ENCODE results near the gene TMEM132A.

Gene TMEM132A

DNA sequence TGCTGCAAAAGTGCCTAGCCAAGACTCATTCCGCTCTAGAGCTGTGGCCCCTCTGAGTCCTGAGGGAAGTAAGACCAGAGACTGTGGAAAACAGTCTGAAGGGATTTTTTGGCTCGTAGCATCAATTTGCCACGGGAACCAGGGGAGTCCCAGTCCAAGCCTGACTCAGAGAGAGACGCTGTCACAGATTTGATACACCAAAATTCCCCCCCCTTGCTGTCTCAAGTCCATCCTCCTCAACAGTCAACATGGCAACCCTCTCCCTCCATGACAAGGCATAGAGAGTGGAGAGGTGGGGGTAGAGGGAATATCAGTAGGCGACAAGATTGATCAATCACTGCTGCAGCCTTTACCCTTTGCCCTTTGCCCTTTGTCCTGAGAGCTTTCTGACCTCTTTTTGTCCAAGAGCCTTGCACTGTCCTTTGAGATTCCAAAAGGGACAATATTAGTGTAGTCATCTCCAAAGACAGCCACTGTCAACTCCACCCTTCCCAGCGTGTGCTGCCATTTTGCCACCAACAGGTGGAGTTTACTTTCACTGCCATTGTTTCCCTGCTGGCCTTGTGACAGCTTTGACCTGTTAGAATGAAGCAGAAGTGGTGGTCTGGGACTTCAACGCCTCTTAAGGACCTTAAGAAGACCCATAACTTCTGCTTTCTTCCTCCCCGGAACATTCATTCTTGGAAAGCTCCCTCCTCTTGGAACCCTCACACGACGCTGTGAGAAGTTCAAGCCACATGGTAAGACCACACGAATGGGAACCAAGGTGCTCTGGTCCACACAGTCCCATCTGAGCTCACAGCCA lies 20.4 kb downstream of the TMEM132A start:
- no peak for TF ChIP-seq ZNF274 (IDR thresholded peaks at IDR 0.05; ENCODE audit: low read depth, low read length)
- H3K4me3 ChIP-seq (ENCODE audit: low read length), result no peak overlapping the region

DNA sequence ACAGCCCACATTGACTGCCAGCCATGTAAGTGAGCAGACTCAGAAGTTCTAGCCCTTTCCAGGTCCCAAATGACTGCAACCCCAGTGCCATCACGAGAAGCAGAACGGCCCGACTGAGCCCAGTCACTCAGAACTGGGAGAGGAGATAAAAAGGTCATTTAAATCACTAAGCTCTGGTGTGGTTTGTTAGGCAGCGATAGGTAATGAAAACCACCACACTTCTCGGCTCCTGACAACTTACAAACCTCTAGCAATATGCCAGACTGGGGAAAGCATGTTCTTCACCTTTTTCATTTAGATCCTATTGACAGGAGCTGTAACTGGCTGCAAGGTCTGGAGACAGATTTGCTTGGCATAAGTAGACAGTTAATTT lies 21.0 kb downstream of the TMEM132A start:
- no peak overlapping the region for H3K4me3 ChIP-seq (ENCODE audit: low read length)
- TF ChIP-seq ZNF274 (IDR thresholded peaks at IDR 0.05; ENCODE audit: low read depth, low read length), result no peak

DNA sequence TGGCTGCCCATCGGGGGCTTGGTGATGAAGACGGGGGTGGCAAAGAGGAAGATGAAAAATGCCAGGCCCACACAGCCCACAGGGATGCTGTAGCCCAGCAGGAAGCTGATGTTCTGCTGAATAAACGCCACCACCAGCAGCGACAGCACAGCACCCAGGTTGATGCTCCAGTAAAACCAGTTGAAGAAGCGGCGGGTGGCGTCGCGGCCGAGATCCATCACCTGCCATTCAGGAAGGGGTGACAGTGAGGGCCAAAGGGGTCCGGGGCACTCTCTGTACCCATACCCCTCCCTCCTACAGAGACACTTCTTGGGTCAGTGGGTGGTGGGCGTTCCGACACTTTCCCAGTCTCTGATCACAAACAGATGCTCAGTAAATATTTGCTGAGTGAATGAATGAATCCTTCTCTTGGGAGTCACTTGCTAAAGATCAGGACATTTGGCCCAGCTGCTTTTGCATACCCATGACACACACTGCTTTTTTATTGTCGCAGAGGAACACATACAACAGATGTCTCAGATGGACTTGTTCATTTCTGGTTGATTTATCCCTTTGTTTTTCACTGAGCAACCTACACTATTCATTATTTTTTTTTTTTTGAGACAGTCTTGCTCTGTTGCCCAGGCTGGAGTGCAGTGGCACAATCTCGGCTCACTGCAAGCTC lies 22.5 kb downstream of the TMEM132A start:
- H3K4me3 ChIP-seq (ENCODE audit: low read length), result no peak overlapping the region
- no peak for TF ChIP-seq ZNF274 (IDR thresholded peaks at IDR 0.05; ENCODE audit: low read depth, low read length)

DNA sequence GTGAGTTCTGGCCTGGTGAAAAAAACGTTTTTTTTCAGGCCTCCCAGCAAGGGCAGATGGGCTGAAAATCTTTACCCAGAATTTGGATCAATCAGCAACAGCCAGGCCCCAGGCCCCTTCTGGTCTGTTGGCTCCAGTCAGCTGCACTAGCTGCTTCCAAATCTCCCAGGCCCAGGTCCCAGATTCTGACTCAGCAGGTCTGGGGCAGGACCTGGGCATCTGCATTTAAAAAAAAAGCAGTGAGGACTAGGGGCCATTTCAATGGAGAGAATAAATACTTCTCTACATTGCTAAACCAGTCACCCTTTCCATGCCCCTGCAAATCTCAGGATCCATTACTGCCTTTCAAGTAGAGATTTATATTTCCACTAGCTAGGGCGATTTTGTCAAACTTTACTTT lies 23.4 kb downstream of the TMEM132A start:
- TF ChIP-seq ZNF274 (IDR thresholded peaks at IDR 0.05; ENCODE audit: low read depth, low read length), result no peak
- no peak overlapping the region for H3K4me3 ChIP-seq (ENCODE audit: low read length)

DNA sequence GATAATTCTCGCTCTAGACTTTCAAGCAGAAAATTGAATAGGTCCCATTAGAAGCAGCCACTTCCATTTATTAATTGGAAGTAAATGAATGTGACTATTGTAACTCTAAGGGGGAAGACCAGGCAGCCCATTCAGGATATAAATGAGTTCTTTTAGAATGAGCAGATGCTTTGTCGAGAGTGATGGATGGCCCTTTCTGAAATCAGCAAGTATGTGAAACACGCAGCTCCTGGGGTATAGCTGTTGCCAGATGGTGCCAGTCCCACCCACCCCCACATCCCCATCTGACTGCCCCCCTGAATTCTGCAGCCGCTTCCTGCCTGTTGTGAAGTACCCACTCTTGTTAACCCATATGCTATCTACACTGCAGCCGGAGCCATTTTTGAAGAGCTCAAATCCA lies 24.0 kb downstream of the TMEM132A start:
- H3K4me3 ChIP-seq (ENCODE audit: low read length), result no peak overlapping the region
- TF ChIP-seq ZNF274 (IDR thresholded peaks at IDR 0.05; ENCODE audit: low read depth, low read length), result no peak

DNA sequence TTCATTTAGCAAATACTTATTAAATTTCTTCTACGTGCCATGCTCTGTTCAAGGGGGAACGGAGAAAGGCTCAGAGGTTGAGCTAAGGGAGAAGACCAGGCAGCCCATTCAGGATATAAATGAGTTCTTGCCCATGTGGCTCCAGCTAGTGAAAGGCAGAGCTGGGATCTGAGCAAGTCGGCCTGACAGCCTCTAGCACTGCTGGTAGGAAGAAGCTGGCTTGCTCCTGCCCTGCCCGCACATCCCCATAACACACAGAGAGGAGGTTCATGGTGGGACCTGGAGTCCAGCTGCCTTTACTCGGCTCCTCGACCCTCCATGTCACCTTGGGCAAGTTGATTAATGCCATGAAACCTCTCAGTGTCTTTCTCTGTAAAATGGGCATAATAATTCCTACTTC lies 25.8 kb downstream of the TMEM132A start:
- no peak for TF ChIP-seq ZNF274 (IDR thresholded peaks at IDR 0.05; ENCODE audit: low read depth, low read length)
- peak overlapping the region; percentile 60; the same call in 1 of the 2 replicates for H3K4me3 ChIP-seq (ENCODE audit: low read length)

DNA sequence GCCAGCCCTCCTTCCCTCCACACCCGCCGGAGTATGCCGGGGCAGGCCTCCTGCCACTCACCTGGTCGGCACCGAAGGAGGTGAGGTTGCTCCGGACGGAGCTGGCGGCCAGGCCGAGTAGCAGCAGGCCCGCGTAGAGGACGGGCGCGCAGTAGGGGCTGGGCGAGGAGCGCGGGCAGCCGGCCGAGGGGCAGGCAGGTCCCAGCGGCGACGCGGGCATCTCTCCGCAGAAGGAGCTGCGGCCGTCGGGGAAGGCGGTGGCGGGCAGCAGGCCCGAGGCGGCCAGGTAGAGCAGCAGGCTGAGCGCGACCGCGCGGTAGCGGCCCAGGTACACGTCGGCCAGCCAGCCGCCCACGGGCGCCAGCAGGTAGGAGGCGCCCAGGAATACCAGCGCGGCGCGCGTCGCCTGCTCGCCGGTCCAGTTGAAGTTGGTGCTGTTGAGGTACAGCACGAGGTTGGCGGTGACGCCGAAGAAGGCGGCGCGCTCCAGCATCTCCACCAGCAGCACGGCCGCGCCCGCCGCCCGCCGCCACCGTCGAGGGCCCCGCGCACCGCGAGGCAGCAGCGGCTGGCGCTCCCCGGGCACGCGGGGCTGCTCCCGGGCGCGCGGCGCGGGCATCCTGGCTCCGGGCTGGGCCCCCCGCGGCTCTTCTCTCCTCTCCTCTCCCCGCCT lies 26.8 kb downstream of the TMEM132A start:
- H3K4me3 ChIP-seq (ENCODE audit: low read length), result peak overlapping the region; percentile 60; the same call in 1 of the 2 replicates
- TF ChIP-seq ZNF274 (IDR thresholded peaks at IDR 0.05; ENCODE audit: low read depth, low read length), result no peak

DNA sequence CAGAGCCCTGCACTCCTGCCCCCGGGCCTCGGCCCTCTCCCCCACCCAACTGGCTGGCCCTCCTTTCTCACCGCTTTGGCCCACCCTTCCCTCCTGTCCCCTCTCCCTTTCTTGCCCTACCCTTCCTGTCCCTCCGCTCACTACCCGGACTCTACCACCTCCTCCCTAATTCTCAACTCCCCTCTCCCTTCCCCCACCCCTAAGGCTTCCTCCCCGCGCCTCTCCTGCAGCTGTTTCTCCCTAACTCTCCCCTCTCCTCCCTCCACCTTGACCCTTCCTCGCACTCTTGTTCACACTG lies 27.3 kb downstream of the TMEM132A start:
- no peak for TF ChIP-seq ZNF274 (IDR thresholded peaks at IDR 0.05; ENCODE audit: low read depth, low read length)
- H3K4me3 ChIP-seq (ENCODE audit: low read length), result peak overlapping the region; percentile 60; the same call in 1 of the 2 replicates

DNA sequence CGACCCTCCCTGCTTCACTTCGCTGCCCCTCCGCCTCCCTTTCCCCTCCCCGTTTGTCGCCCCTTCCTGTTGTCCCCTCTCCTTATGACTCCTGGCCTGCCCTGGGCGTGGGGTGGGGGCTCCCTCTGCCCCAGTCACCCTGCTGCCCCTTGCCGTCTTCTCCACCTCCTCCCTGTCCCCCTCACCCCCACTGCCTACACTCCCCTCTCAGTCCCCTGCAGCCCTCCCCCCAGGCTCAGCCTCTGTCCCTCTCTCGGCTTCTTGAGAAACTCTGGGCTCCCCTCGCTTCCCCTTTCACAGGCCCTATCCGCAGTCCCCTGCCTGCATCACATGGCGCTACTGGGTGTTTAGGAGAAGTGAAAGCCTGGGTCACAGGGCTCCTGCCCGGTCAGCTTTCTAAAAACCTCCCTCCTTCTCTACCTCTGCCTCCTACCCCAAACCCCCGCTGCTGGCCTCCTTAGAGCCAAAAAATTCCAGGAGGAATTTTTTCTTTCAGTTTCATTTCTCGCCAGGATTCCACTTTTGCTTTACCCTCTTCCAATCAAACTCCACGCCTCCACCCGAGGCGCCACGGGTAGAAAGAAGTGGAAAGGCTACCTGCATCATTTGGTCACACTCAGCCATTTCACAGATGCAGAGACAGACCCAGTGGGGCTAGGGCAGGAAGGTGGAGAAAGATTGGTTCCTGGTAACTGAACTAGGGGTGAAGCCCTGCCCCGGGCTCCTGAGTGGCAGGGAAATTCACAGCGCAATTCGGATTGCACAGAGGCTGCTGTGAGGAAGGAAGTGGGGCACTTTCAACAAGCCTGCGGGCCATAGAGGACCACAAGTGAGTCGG lies 27.9 kb downstream of the TMEM132A start, which contains the start of gene SLC15A3:
Gene SLC15A3 (minus strand): TSS at position 273 of the 838 bp plus-strand sequence. CDS start 625 bp downstream, outside the sequence.
- peak within 1 kb of the TSS; percentile 60; the same call in 1 of the 2 replicates for H3K4me3 ChIP-seq (ENCODE audit: low read length)
- no peak for TF ChIP-seq ZNF274 (IDR thresholded peaks at IDR 0.05; ENCODE audit: low read depth, low read length)

DNA sequence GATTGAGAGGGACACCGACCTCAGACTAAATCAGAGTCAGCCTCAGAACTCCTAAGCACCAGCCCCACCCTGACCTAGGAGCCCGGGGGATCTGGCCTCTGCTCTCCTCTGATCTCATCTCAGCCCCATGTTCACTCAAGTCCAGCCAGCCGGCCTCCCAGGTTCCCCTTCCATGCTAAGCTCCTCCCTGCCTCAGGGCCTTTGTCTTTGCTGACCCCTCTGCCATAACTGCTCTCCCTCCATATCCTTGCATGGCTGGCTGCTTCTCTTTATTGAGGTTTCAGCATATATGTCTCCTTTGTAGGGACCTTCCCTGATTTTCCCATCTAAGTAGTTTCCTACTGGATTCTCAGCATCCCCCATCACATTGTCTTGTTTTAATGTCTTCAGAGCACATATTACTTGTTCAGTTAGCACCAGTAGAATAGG lies 28.5 kb downstream of the TMEM132A start:
- TF ChIP-seq ZNF274 (IDR thresholded peaks at IDR 0.05; ENCODE audit: low read depth, low read length), result no peak
- peak overlapping the region; percentile 2; the same call in 1 of the 2 replicates for H3K4me3 ChIP-seq (ENCODE audit: low read length)

DNA sequence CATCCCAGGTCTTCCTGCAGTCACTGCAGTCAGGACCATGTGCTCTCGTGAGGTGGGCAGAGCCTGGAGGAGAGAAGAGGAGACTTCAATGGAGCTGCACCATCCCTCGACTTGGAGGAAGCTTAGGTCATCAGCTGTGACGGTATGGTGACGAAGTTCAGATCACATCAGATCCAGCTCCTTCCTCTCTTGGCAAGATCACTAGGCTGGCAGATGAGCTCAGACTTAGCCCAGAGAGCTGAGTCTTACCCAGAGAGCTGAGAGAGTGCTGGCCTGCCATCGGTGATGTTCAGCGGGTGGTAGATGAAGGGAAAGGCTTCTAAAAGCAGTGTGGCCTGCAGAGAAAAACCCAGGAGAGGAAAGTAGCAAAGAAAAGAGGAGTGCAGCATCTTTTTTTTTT lies 29.5 kb downstream of the TMEM132A start:
- TF ChIP-seq ZNF274 (IDR thresholded peaks at IDR 0.05; ENCODE audit: low read depth, low read length), result no peak
- no peak overlapping the region for H3K4me3 ChIP-seq (ENCODE audit: low read length)

DNA sequence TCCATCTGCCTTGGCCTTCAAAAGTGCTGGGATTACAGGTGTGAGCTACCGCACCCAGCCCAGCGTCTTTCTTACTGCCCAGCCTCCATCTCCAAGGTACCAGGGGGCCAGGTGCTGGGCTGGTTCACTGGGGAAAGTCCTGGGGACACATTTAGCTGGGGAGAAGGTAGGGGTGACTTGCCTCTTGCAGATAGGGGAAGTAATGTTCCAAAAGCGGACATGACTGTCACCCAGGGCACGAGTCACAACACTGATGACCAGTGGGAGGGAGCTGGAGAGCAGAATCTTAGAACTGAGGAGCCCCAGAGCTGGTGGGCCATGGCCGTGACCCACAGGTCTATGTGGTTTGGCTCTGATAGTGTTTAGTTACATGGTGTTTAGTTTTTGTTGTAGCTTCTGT lies 30.2 kb downstream of the TMEM132A start:
- H3K4me3 ChIP-seq (ENCODE audit: low read length), result no peak overlapping the region
- TF ChIP-seq ZNF274 (IDR thresholded peaks at IDR 0.05; ENCODE audit: low read depth, low read length), result no peak

DNA sequence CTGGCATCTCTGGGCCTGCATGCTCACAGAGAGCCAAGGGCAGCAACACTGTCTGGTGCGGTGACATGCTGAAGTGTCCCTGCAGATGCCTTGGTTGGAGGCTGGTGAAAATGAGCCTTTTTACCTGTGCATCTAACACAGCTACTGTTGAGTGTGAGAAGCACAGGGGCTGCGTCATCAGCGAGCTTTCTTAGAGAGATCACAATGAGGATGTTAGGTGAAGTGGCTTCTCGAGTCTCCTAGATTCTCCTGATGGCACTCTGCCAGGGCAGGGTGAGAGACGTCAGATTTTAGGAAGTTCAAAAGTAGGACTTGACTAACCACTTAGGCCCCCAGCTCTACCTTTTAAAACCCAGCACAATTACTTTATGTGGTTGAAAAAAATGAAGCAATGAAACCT lies 31.3 kb downstream of the TMEM132A start:
- TF ChIP-seq ZNF274 (IDR thresholded peaks at IDR 0.05; ENCODE audit: low read depth, low read length), result no peak
- no peak overlapping the region for H3K4me3 ChIP-seq (ENCODE audit: low read length)

DNA sequence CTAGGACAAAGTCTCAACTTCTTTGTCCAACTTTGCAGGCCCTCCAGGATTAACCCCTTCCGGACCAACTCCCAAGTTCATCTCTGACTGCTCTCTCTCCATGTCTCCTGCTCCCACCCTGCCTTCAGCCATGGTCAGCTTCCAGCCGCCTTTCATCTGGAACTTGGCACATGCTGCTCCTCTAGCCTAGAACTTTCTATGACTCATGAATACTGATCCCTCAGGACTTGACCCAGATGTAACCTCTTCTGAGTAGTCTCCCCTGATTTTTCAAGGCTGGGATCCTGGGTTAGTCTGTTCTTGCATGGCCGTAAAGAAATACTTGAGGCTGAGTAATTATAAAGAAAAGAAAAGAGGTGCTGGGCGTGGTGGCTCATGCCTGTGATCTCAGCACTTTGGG lies 32.9 kb downstream of the TMEM132A start:
- no peak overlapping the region for H3K4me3 ChIP-seq (ENCODE audit: low read length)

More for the DNA sequence above, 32.9 kb downstream of the TMEM132A start:
- TF ChIP-seq ZNF274 (IDR thresholded peaks at IDR 0.05; ENCODE audit: low read depth, low read length), result no peak

Data from GM08714 (cell line).